Stimulated activated CD4-positive, alpha-beta T cell treated with anti-CD3 and anti-CD28 coated beads, Interleukin-1b, Interleukin-23, amount 100 ng/mL, for 48 hours (primary cell): ENCODE measurements around the gene FTO.

Experiments used
- DNase-seq: peaks from one replicate; pipeline ENCODE4 v3.0.0-alpha.2; 2020

FTO gene

DNA sequence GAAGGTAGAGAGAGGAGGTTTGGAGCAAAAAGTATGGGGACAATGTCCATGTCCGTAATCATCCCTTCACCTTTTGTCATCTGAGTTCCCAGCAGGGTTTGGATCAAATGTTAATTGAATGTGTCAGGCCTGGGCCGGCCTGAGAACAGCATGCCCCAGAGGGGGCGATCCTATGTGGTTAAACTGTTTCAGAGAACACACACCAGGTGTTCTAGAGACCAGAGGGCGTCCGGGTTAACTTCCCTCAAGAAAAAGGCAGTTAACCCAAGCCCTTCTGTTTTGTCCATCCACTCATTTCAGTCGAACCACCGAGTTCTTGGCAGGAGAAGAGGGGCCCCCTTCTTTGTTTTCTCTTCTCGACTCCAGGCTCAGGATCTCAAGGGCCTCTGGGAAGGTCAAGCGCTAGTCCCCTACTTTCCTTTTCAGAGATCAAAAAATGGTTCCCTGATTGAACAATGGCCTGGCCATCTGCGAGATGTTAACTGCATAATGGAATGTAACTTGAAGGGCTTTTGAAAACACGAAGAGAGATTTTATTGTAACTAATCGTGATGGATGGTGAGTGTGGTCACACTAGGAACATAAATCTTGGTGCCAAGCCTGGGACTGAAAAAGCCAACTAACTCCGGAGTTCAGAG lies 440.1 kb downstream of the FTO start:
- DNase-seq = no peak

DNA sequence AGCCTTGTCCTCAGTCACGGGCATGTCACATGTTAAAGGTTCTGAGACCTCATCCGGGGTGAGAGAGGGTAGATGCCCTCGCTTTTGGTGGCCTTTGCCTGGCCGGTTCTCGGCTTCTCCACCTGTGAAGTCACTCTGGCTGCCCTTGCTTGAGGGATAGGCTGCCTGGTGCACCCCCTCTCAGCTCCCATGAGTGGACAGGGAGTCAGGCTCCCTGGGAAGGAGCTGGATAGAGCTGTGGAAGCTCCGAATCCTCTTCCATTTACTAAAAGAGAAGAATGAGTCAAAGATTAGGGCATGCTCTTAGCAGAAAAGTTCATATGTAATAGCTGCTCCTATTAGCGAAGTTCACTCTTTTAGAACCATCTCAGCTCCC lies 440.6 kb downstream of the FTO start:
- DNase-seq = no peak

DNA sequence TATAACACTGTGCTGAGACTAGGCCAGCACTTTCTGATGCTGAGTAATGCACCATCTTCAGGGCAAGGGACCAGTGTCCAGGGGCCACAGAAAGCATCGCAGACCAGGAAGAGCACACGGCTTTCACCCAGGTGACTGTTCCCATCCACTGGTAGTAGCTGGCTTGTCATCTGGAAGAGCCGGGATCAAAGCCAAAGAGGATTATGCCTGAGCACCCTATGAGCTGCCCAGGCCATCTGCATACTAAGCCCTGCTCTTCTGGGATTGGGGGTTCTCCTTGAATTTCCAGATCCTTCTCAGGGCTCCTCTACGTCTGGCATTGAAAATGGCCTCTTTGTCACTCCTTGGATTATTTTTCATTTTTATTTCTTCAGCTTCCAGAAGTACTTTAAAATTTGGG lies 441.9 kb downstream of the FTO start:
- no peak for DNase-seq

DNA sequence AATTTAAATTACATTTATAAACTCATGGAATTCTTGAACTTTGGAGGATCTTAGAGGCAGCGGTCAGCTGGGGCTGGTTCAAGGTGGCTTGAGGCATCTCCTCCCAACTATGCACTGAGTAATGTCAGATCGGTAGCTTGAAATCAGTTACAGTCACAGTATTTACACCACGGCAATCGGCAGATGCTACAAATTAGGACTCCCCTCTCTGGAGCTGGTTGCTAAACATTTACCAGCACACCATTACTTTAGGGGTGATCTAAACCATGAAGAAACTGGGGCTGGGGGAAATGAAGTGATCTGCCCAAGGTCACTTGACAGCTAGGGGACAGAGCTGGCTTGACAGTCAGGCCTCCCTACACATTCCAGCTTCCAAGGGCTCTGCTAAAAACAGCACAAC lies 445.0 kb downstream of the FTO start:
- no peak for DNase-seq

DNA sequence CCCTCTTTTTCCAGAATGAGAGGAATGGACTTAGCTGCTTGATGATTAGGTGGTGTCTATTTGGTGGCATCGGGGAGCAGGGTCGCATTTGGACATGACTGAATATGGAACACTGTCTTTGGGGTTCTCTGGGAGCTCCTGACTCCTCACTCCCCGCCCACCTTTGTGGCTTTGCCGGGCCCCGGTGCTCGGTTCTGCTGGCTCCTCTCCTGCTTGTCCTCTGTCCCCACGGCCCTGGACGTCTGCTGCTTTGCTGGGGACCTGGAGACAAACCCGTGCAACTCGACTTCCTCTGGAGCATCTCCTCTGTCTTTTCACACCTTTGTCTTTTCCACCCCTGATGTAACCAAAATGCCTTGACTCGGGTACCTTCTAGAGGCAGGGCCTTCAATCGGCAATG lies 446.9 kb downstream of the FTO start:
- no peak for DNase-seq

DNA sequence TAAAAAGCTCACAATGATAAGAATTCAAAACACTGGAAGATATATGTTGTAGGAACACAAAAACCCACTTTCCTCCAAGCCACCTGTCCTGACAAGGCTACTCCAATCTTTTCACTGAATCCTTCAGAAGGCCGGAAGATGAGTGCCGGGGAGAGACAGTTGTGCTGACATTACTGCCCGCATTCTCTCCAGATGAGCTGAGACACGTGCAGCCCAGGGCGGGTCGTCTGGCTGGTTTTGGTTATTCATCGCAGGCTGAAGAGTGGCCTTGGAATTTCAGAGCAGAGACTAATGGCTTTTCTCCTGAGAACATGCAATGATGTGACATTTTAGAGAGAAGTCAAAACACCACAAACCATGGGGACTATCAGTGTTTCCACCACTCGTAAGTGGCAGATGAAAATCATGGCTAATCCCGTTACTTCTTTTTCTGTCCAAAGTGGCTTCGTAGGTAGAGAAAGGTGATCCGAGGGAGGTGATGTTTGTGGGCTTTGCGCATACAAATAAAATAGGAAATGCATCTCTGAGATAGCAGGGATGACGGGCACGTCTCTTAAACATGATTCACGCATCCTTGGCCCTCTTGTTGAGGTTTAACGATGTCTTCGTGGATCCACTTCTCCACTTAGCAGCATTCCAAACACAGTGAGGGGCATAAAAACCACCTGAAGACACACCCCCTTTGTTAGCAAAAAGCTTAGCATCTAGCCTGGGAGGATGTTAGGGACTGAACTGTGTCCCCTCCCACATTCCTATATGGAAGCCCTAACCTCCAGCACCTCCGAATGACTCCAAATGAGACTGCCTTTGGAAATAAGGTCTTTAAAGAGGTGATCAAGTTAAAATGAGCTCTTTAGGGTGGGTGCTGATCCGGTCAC lies 448.6 kb downstream of the FTO start:
- no peak for DNase-seq

DNA sequence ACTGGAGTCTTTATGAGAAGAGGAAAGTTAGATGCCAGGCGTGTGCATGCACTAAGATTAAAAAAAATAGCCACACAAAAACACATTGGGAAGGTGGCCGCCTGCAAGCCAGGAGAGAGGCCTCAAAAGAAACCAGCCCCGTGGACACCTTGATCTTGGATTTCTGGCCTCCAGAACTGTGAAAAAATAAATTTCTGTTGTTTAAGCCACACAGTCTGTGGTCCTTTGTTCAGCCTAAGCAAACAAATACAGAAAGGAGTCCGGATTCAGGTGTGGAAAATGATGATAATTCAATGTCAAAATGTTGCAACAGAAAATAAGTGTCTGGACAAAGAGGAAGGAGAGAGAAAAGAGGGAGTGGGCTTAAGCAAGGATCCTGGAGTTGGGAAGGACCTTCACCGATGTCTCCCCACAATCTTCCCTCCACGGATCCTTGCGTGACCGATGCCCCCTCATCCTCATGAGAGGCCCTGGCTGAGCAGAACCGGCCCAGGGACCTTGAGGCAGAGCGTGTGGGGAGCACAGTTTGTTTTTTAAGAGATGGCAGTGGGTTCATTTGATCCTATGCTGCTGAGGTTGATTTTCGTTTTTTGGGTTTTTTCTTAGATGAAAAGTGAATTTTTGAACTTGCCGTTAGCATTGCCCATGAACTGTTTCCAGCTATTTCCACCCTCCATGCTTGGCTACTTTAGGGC lies 449.4 kb downstream of the FTO start:
- DNase-seq = no peak

DNA sequence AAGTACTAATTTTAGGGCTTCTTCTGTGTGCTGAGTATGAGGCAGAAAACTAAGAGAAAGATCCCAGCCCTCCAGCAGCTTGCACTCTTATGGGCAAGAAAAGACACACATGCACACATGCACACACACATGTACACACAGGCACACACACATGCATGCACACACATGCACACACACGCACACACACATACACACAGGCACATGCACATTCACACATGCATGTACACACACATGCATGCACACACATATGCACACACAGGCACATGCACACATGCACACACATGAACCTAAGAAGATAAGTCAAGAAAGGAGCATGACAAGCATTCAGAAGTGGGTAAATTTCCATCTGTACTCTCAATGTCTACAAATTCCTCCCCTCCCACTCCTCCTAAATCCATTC lies 452.4 kb downstream of the FTO start:
- no peak for DNase-seq

DNA sequence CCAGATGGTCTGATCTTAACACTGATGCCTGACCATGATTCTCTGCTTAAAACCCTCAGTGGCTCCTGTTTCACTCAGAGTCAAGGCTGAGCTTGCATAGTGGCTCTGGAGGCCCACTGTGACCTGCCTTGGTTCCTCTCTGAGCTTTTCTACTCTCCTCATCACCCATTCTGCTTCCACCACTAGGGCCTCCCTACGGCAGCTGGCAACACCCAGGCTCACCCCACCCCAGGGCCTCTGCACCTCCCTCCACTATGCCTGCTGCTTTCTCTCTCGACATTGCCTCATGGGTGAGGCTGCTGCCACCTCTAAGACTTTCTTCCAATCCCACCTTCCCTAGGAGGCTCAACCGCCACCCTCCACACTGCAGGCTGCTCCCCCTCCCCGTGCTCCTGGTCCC lies 455.0 kb downstream of the FTO start:
- DNase-seq = no peak

DNA sequence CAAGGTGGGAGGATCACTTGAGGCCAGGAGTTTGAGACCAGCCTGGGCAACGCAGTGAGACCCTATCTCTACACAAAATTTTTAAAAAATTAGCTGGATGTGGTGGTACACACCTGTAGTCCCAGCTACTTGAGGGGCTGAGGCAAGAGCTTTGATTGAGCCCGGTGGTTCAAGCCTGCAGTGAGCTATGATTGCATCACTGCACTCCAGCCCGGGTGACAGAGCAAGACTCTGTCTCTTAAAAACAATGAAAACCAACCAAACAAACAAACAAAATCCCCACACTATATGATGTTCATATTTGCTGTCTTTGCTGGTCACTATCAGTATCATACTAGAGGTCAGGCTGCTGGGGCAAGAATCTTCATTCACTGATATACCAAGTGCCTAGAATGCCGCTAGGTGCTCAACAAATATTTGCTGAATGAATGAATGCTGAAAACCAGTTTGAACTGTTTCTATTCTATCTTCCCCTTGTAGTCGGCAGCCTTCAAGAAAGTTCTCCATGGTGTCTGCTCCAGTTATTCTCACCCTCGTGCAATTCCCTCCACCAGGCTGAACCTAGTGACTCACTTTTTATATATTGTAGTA lies 455.6 kb downstream of the FTO start:
- no peak for DNase-seq

DNA sequence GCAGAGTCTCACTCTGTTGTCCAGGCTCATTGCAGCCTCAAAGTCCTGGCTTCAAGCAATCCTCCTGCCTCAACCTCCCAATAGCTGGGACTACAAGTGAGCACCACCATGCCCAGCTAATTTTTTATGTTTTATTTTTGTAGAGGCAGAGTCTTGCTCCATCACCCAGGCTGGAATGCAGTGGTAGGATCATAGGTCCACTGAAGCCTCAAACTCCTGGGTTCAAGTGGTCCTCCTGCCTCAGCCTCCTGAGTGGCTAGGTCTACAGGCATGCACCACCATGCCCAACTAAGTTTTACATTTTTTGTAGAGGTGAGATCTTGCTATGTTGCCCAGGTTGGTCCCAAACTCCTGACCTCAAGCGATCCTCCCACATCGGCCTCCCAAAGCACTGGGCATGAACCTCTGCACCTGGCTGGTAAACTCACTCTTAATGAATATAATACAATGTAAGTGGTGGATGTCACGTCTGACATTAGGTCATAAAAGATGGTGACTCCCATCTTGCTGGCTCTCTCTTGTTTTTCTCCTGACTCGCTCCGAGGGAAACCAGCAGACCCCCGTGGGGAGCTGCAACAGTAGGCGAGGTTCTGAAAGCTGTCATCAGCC lies 456.4 kb downstream of the FTO start:
- DNase-seq = no peak

DNA sequence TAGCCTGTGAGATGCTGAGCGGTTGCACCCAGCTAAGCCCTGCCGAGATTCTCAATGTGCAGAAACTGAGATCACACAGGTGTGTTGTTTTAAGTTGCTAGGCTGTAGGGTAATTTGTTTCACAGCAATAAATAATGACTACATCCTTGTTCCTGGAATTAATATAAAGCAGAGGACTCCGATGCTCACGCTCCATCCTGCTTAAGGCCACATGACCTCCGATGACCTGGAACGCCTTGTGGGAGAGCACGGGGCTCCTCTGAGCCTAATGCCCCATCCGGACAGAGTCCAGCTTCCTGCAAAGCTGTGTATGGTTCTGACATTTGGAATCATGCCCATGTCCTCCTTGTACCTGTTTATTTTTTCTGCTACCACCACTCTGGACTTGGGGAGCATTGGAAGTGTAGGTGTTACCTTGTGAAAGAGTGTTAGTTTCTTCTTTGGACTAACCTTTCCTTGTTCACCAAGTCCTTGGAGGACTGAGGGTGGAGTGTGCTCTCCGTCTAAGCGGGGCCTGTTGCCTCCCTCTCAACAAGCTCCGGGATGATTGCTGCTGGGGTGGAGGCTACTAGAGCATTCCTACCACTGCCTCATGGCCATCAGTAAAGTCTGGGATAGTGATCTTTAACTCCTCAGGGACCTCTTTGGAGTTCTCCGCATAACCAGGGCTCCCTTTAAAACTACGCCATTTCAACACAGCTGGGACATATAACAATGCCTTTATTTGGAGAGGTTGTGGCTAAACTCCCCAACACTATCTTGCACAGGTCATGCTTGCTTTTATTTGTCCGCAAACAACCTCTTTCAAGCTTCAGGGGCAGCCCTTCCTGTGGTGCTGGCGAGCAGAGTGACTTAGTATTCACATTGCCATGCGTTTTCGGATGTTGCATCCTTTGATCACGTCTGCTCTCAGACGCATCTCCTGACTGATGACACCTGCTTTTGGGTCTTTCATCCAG lies 457.3 kb downstream of the FTO start:
- no peak for DNase-seq

DNA sequence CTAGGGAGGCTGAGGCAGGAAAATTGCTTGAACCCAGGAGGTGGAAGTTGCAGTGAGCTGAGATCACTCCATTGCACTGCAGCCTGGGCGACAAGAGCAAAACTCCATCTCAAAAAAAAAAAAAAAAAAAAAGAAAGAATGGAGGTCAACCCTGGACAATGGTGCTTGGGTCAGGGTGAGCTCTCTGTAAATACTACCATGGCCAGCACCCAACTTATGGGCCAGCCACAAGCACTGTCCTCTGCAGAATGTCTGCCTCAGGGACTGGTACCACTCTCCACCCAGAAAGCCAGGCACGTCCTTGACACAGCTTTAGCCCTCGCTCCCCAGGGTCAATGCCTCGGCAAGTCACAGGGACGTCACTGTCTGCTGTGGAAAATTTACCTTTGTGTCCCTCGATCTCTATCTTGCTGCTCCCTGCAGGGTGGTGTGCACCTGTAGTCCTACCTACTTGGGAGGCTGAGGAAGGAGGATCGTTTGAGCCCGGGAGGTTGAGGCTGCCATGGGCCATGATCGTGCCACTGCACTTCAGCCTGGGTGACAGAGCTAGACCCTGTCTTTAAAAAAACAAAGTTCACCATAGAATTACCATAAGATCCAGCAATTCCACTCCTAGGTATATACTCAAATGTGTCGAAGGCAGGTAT lies 459.4 kb downstream of the FTO start:
- DNase-seq = no peak

DNA sequence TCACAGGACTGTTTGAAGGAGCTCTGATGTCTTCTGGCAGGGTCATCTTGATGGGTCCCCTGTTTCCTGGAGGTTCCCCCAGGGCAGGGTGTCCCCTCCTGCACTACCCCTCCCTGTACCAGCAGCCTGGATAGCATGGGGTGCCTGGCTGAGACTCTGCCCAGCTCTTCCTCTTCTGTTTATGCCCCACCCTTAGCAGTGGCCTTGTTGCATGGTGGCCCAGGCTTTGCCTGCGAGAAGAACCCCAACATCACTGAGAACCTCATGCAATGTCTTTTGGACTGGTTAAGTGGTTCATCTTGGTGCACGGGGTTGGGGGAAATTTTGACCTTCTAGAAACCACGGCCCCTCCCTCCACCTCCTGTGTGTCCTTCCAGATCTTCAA lies 460.8 kb downstream of the FTO start:
- no peak for DNase-seq

DNA sequence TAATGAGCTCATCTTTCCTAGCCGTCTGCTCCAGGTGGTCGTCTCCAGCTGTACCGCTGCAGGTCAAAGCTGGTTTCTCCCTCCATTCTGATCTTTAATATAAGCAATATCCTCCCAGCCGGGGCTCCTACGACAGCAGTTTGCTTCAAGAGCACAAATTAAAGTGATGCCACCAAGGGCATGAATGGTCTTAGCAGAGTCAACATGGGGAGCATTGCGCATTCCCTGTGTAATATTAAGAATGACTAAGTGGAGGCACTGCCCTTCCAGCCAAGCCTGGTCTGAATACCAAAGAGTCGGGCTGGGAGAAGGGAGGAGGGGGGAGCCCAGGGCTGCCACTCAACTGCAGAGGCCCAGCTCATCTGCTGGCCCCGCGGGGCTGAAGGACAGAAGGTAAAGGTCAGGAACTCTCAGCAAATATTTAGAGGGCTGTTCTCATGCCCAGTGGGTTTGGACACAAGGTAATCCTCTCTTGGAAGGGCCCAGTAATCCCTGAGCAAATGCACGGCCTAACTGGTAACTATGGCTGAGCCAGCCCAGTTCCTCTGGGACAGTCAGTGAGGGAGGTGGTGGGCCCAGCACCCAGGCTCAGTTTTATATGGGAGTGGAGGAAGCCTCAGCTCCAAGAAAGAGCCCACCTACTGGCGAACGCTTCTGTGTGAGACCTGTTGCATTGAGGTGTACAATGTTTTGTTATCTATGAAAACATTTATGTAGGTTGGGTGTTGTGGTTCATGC lies 461.4 kb downstream of the FTO start:
- no peak for DNase-seq

DNA sequence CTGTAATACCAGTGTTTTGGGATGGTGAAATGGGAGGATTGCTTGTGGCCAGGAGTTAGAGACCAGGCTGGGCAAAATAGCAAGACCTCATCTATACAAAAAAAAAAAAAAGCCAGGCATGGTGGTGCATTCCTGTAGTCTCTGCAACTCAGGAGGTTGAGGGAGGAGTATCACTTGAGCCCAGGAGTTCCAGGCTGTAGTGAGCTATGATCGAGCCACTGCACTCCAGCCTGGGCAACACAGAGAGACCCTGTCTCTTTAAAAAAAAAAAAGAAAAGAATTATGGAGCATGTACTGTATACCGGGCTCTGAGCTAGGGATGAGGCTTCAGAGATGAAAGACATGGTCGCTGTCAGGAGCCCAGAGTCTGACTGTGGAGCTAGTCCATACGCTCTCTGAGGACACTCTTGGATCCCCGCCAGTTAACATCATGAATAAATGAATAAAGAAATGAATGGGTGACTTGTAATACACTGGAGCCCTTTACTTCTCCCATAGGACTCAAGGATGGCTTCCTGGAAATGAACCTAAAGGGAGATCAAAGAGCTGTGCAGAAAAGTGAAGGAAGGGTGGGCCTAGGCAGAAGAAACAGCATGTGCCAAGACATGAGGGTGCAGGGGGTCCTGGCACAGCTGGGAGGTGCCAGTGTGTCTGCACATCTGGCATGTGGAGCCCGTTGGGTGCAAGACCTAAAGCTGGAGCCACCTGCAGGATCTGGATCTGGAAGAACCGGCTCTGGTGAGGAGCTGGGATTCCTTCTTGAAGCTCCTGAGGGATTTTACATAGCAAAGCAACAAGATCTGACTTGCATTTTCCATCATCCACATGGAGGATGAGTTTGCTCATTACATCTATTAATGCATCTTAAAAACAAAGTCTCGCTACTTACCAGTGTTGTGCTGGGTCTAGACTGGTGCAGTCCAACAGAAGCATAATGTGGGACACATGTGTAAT lies 462.2 kb downstream of the FTO start:
- DNase-seq = no peak

DNA sequence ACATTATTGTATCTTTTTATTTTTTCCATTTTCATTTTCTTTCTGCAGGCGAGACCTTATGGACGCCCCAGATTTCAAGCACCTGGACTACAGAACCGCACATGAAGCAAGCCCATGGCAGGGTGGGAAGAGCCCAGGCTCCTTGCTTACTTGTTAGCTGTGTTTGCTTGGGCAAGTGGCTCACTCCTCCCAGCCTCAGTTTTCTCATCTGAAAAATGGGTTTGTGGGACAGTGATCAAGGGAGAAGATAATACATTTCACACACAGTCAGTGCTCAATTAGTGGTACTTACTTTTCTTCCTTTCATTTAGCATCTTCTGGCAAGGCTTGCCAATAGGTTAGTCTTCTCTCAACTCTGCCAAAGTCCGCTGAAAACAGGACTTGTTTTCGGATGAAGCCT lies 465.2 kb downstream of the FTO start:
- DNase-seq = no peak

DNA sequence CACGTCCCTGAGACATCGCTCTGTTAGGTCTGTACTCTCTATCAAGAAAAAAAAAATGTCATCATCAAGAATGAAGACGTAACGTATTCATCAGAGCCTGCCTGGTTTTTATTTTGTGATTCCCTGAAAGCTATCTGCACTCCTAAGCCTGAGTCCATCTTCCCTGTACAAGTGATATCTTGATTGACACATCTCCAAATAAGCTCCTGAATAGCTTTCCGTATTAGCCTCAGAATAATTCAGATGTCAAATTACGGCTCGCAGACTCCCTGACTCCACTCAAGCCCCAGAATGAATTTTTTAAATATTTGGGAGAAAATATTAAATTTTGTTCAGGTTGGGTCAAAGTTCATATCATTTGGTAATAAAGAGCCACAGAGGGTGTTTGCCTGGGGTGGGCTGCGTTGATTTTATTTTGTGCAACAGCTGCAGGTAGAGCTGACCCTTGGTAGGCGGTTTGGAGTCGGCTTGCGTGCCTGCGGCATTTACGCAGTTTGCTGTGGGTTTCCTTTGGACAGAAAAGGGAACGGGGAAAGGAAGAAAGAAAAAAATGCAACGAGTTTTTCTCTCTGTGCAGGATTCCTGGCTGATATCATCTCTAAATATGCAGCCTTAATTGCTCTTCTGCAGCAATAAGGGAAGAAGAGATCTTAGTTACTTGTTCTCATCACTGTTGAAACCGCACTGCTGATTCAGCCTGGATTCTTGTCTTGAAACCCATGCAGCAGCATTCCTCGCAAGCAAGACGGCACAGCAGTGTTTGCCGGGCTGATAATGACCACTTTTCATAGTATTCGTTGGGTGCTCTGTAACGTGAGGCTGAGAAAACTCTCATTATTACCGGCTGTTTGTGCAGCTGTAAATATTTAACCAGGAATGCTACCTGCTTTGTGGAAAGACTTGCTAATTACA lies 467.9 kb downstream of the FTO start:
- no peak for DNase-seq

DNA sequence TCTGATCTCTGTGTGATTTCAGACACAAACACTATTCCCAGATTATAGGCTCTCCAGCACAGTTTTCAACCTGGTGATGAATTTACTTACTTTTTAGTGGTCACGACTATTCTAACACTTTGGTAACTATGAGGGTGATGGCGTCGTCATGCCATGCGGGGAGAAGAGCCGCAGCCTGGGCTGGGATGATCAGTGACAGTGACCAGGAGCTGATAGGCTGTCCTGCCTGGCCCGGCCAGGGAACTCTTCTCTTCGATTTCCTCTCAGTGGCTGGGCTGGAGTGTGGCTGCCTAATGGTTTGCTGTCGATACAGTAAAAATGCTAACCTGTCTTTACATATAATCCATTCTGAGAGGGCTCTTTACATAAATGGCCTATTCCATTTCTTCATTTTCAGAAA lies 469.5 kb downstream of the FTO start:
- no peak for DNase-seq
